ENCODE results near the gene SLC25A24. TPM values are rescaled to one million over a fixed set of nuclear protein-coding genes. Genes with fewer than 3 reads are reported as not detected.

Gene SLC25A24
- total RNA-seq, 4 donors from 2014 or later, result 28.9 to 64.2 (median 37.1) TPM

DNA sequence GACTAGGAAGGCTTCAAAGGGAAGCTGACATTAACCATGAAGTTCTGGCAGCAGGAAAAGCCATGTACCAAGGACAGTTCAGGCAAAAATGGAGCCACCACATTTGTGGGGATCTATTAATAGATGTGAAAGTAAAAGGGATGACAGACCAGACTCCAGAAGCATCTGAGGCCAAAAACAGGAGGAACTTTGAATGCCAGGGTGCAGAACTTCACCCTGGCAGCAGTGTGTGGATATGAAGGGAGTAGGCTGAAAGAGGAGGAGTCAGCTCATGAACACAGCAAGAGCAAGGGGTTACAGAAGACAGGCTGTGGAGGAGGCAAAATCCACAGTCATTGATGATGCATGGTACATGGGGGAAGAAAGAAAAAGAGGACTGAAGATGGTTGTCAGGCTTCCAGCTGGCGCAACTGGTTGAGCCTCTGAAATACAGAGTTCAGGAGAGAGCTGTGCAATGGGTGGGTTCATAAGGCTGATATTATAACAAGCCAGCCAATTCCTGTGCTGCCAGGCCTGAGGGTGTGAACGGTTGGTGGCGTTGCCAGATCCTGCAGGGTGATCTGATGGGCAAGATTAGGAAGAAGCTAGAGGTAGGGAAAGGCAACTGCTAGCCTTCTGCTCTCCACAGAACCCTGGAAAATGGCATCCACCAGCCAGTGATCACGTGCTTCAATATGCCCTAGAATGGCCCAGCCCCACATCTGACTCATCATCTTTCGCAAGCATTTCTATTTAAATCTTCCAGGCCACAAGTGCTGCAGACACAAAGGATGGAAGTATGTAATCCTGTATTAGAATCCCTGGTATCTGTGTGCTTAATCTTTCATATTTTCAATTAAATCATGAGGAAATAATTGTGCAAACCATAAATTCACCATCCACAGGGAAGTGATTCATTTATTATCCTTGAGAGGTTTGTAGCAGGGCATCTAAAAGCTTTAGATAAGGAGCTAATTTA is 81.9 kb downstream of the SLC25A24 start:
- no peak for TF ChIP-seq POLR2A (IDR thresholded peaks at IDR 0.05)
- TF ChIP-seq, protein P1, sequence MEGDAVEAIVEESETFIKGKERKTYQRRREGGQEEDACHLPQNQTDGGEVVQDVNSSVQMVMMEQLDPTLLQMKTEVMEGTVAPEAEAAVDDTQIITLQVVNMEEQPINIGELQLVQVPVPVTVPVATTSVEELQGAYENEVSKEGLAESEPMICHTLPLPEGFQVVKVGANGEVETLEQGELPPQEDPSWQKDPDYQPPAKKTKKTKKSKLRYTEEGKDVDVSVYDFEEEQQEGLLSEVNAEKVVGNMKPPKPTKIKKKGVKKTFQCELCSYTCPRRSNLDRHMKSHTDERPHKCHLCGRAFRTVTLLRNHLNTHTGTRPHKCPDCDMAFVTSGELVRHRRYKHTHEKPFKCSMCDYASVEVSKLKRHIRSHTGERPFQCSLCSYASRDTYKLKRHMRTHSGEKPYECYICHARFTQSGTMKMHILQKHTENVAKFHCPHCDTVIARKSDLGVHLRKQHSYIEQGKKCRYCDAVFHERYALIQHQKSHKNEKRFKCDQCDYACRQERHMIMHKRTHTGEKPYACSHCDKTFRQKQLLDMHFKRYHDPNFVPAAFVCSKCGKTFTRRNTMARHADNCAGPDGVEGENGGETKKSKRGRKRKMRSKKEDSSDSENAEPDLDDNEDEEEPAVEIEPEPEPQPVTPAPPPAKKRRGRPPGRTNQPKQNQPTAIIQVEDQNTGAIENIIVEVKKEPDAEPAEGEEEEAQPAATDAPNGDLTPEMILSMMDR (IDR thresholded peaks at IDR 0.05), result no peak
- Histone ChIP-seq H3K9me3 (no peaks in the 10 kb centered on the region), H3K4me3 (no peak overlapping the region), H3K4me1 (no peaks in the 10 kb centered on the region), H3K36me3 (no peaks in the 10 kb centered on the region), H3K27me3 (no peaks in the 10 kb centered on the region), H3K27ac (no peak overlapping the region)
- DNase-seq, result no peak
- intact Hi-C loops (cut with DNase I; ENCODE audit: low total_unique reads), result no loop called here

DNA sequence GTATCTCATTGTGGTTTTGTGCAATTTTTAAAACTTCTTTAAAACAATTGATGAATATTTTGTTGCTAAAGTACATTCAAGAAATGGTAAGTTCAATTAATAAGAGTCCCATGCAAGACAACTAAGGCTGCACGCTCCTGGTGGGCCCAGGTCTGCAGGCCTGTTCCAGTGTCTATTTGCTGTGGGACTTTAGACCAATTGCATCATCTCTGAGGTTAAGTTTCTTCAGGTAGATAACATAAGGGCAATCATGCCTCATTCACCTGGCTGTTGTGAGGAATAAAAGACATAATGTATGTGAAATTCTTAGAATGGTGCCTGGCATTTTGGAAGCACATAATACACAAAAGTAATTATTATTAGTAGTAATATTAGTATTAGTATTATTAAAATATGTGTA is 82.9 kb downstream of the SLC25A24 start:
- no peak for TF ChIP-seq POLR2A (IDR thresholded peaks at IDR 0.05)
- TF ChIP-seq, protein P1 (IDR thresholded peaks at IDR 0.05), result no peak
- H3K9me3 ChIP-seq, result no peaks in the 10 kb centered on the region
- no peak for DNase-seq
- H3K4me1 ChIP-seq, result no peaks in the 10 kb centered on the region
- no peaks in the 10 kb centered on the region for H3K27me3 ChIP-seq
- no peaks in the 10 kb centered on the region for H3K36me3 ChIP-seq
- intact Hi-C loops (cut with DNase I; ENCODE audit: low total_unique reads), result no loop called here
- H3K4me3 ChIP-seq, result no peak overlapping the region
- H3K27ac ChIP-seq, result no peak overlapping the region

DNA sequence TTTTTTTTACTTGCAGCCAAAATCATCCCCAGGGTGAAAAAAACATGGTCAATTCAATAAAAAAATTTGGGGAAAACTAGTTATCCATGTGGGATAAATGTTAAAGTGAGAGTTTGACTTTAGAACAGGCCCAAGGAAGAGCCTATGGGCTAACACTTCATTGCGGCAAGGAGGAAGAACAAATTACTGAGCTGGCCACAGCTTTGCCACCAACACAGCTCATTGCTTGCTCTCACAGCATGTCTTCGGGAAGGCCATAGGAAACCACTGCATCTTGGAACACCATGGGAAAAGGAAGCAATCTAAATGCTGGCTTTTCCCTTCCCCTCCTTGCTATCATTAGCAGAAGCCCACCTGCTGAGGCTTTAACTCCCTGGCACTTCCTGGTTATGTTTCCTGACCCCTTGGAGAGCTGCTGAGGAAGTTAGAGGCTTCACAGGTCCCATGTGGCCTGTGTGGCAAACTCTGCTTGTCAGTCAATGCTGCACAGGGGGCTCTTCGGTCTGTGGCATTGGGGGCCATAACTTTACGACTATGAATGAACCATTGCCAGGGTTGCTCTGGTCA is 86.0 kb downstream of the SLC25A24 start:
- no peak for DNase-seq
- TF ChIP-seq, protein P1 (IDR thresholded peaks at IDR 0.05), result no peak
- TF ChIP-seq POLR2A (IDR thresholded peaks at IDR 0.05), result no peak
- no peaks in the 10 kb centered on the region for H3K9me3 ChIP-seq
- intact Hi-C loops (cut with DNase I; ENCODE audit: low total_unique reads), result no loop called here
- H3K36me3 ChIP-seq, result no peaks in the 10 kb centered on the region
- no peak overlapping the region for H3K27ac ChIP-seq
- H3K27me3 ChIP-seq, result no peaks in the 10 kb centered on the region
- H3K4me3 ChIP-seq, result no peak overlapping the region
- H3K4me1 ChIP-seq, result no peaks in the 10 kb centered on the region

DNA sequence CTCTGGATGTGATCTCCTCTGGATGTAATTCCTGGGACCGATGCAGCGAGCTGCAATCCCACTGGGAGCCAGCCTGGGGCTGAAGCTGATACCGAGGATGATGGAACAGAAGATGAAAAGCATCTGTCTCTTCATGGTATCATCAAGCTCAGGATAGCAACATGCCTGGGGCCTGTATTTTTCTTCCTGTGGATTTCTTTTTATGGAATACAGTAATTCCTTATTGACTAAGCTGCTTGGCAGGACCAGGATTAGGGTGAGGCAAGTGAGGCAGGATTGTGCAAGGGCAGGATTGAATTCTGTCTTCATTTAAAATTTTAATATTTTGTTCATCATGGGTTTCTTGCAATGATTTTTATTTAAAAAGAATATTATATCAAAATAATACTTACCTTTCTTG is 86.6 kb downstream of the SLC25A24 start:
- no peak overlapping the region for H3K27ac ChIP-seq
- no peaks in the 10 kb centered on the region for H3K36me3 ChIP-seq
- H3K4me1 ChIP-seq, result no peaks in the 10 kb centered on the region
- H3K9me3 ChIP-seq, result no peaks in the 10 kb centered on the region
- TF ChIP-seq, protein P1 (IDR thresholded peaks at IDR 0.05), result no peak
- no peak for TF ChIP-seq POLR2A (IDR thresholded peaks at IDR 0.05)
- intact Hi-C loops (cut with DNase I; ENCODE audit: low total_unique reads), result no loop called here
- no peaks in the 10 kb centered on the region for H3K27me3 ChIP-seq
- DNase-seq, result no peak
- H3K4me3 ChIP-seq, result no peak overlapping the region

Measured in uterus (tissue), 4 donors.